Cardiac fibroblast (primary cell): Measurements from ENCODE around the gene ABR.

Source experiments
- DNase-seq, 2 donors: peaks; one replicate each; pipeline versions ENCODE4 v3.0.0 to v3.0.0-alpha.2; 2010; ENCODE audit warnings: low read depth in 2 of 2
- H3K4me3 ChIP-seq, 2 donors: replicated peaks in 1 of 2; 1 replicate in 1 of 2; 2 replicates in 1 of 2; pipeline ENCODE4 v1.5.1; 2011; ENCODE audit warnings: low read depth in 2 of 2, low read length in 2 of 2, mild to moderate bottlenecking in 2 of 2, moderate library complexity in 1 of 2
- CTCF ChIP-seq: IDR thresholded peaks from one replicate; pipeline ENCODE4 v1.5.1; 2011; ENCODE audit warnings: low read depth, mild to moderate bottlenecking, low read length, inconsistent platforms

Gene ABR

DNA sequence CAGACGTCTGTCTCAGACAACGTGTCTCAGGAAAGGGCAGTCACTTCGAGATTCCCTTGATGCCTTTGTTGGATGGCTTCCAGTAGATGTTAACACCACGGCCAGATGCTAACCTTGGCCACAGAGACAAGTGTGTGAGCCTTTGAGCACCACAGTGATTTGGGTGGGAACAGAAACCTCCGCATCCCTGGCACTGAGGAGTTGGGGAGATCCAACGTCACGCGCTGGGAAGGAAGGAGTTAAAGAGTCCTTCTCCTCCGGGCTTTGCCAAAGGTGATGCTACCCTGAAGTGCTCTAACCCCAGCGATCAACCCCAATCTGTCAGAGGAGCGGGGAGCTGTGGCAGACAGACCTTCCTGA, 3.0 kb upstream of the ABR start:
- no peak for TF ChIP-seq CTCF
- DNase-seq: no peak
- H3K4me3 ChIP-seq: no peak overlapping the region

DNA sequence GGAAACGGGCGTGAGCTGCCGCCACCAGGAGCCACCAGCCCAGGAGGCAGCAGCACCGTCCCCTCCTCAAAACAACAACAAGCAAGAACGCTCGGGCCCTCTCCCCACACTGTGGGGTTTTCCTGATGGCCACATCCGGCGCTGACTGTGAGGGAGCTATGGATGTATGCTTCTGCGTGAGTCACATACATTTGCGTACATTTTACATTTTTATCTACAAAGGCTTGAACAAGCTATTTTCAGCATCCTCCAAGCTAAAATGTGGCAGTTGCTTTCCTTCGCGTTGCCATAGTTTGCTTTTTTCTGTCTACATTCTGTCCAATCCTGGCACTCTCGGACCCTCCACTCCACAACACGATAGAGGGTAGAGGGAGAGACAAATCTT, 2.0 kb upstream of the ABR start:
- DNase-seq: peak; percentile 56 to 74
- TF ChIP-seq CTCF: no peak
- H3K4me3 ChIP-seq: no peak overlapping the region

- H3K4me3 ChIP-seq: no peak overlapping the region
- no peak for TF ChIP-seq CTCF
- no peak for DNase-seq
Observed at GRCh38 chr17:1180958-1181752, 1.4 kb upstream of the ABR start.

GRCh38 chr17:1179112-1179817, 516 bp downstream of the ABR start:
- TF ChIP-seq CTCF: no peak
- peak overlapping the region; percentile 69 to 86 for H3K4me3 ChIP-seq
- peak; percentile 9 to 42 for DNase-seq

GRCh38 chr17:1177016-1177700, 2.6 kb downstream of the ABR start:
- no peak overlapping the region for H3K4me3 ChIP-seq
- TF ChIP-seq CTCF: no peak
- peak in 1 of 2 donors; percentile 70 for DNase-seq

DNA sequence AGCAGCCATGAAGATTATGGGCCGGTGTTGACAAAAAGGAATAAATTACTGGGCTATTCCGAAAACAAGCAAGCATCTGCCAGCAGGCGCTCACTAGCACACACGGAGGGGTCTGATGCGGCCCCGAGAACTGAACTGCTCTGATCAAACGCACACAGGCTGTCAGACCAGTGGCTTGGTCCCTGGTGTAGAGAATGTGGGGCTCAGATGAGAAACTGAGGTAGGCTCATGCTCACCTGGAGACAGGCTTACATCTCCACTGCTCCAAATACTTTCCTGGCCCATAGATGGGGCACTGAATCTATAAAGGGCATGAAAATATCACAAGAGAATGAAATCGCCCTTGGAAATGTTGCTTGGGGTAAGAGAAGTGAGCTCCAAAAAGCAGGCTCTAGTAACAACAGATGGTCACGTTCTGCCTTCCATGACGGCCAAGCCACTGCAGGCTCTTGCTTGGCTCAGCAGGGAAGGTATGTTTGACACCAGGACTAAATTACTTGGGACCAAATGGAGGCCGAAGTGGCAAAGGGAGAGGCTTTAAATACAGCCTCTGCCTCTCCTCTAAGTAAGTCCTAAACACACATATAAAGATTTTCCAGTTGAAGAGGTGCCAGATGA, 5.4 kb downstream of the ABR start:
- TF ChIP-seq CTCF: no peak
- H3K4me3 ChIP-seq: no peak overlapping the region
- DNase-seq: no peak
